GM21786 (cell line): ENCODE results near the gene DHFR.

ENCODE experiments used
- ATAC-seq: cut with Tn5 transposase; IDR thresholded peaks from one replicate; pipeline ENCODE4 v1.9.1; 2021; ENCODE audit not compliant: unreplicated experiment

DHFR gene

GRCh38 chr5:80655231-80655774, 520 bp upstream of the DHFR start:
- ATAC-seq = no peak

- ATAC-seq = no peak
These were observed 761 bp downstream of the DHFR start for GRCh38 chr5:80654054-80654390.

- ATAC-seq = no peak
These were observed 1.3 kb downstream of the DHFR start for GRCh38 chr5:80653502-80653901.

- no peak for ATAC-seq
These were observed 7.9 kb downstream of the DHFR start for GRCh38 chr5:80646926-80647325.

- ATAC-seq = no peak
These were observed 9.9 kb downstream of the DHFR start for GRCh38 chr5:80644900-80645299.

GRCh38 chr5:80641353-80641752, 13.4 kb downstream of the DHFR start:
- no peak for ATAC-seq

GRCh38 chr5:80634193-80634592, 20.6 kb downstream of the DHFR start:
- ATAC-seq = no peak

GRCh38 chr5:80632700-80633099, 22.1 kb downstream of the DHFR start:
- no peak for ATAC-seq

- no peak for ATAC-seq
These were observed 23.2 kb downstream of the DHFR start for GRCh38 chr5:80631278-80632259.

- ATAC-seq = no peak
These were observed 25.5 kb downstream of the DHFR start for GRCh38 chr5:80629281-80629680.

GRCh38 chr5:80625230-80625629, 29.6 kb downstream of the DHFR start:
- no peak for ATAC-seq

GRCh38 chr5:80623999-80624398, 30.8 kb downstream of the DHFR start:
- no peak for ATAC-seq

- ATAC-seq = no peak
These were observed 32.0 kb downstream of the DHFR start for GRCh38 chr5:80622756-80623155.

GRCh38 chr5:80620211-80620610, 34.6 kb downstream of the DHFR start:
- no peak for ATAC-seq

GRCh38 chr5:80619086-80619485, 35.7 kb downstream of the DHFR start:
- no peak for ATAC-seq

- ATAC-seq = no peak
These were observed 36.3 kb downstream of the DHFR start for GRCh38 chr5:80618438-80618837.

- ATAC-seq = no peak
These were observed 39.4 kb downstream of the DHFR start for GRCh38 chr5:80615266-80615914.

GRCh38 chr5:80609692-80610091, 45.1 kb downstream of the DHFR start:
- ATAC-seq = no peak

- no peak for ATAC-seq
These were observed 46.1 kb downstream of the DHFR start for GRCh38 chr5:80608731-80609130.

GRCh38 chr5:80607832-80608231, 47.0 kb downstream of the DHFR start:
- ATAC-seq = peak; percentile 92

- ATAC-seq = no peak
These were observed 47.4 kb downstream of the DHFR start for GRCh38 chr5:80607343-80607742.
